ENCODE data around the gene VOPP1.

Gene VOPP1

DNA sequence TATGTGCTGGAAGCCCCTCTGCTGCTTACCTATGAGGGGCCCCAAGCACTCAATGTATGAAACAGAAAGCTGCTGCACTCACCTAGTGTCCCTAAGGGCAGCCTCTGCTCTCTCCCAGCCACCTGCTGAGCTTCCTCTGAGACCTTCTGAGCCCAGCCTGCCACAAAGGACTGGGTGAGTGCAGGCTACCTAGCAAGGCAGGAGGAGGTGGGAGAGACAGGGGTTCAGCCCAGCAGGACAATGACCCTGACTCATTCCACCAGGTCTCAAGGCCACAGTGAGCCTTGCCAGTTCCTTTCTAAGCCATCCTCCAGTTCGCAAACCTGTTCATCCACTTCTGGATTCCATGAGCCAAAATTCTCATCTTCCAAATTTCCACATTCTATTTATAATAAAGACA lies 16.3 kb downstream of the VOPP1 start:
- peaks cover 60% of the 10 kb centered on the region for H3F3A ChIP-seq (ENCODE audit: insufficient read depth, low read length)
- peak overlapping the region; percentile 91; the same call in 1 of the 2 replicates for H3K27ac ChIP-seq (ENCODE audit: low read length)
- H3K4me2 ChIP-seq (ENCODE audit: low read depth, low read length): peak overlapping the region; percentile 80
- no peaks in the 10 kb centered on the region for H3K9me3 ChIP-seq (replicated peaks; ENCODE audit: insufficient read depth, low read length)
- peak; percentile 67 for DNase-seq
- H2AFZ ChIP-seq (ENCODE audit: low read length): no peak overlapping the region
- H3K4me3 ChIP-seq (ENCODE audit: low read length): 0 out of 2 replicates have a peak overlapping the region, but pooled peaks have one; percentile 14
- H3K79me2 ChIP-seq (ENCODE audit: low read length): peaks cover 98% of the 10 kb centered on the region
- peaks cover 93% of the 10 kb centered on the region for H3K4me1 ChIP-seq (ENCODE audit: low read length)
- no peaks in the 10 kb centered on the region for H3K27me3 ChIP-seq (replicated peaks; ENCODE audit: insufficient read depth, low read length)
- TF ChIP-seq EZH2phosphoT487 (IDR thresholded peaks at IDR 0.05; ENCODE audit: low read length): no peak
- no peak for TF ChIP-seq CTCF (IDR thresholded peaks at IDR 0.05; ENCODE audit: low read length)
- no peaks in the 10 kb centered on the region for H3K9me2 ChIP-seq (replicated peaks; ENCODE audit: insufficient read depth, low read length)
- no peaks in the 10 kb centered on the region for H3K36me3 ChIP-seq (replicated peaks; ENCODE audit: insufficient read depth, low read length)
- peak overlapping the region; percentile 61 for H3K9ac ChIP-seq (ENCODE audit: low read length)
- no peaks in the 10 kb centered on the region for H4K20me1 ChIP-seq (ENCODE audit: insufficient read depth, low read length)

DNA sequence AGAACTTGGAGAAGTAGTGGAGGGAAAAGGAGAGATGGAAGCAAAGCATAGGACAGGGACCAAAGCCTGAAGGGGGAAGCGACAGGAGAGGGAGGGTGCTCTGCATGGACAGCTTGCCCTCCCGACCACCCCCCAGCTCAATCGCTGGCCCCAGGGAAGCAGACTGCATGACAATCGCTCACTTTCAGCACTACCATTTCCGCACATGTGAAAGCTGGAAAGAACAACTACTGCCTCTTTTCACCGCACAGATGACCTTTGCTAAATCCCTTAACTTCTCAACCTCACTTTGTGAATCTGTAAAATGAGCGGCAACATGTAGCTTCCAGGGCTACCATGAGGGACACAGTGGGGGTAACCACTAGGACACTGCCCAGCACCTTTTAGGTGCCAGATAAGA lies 17.1 kb downstream of the VOPP1 start:
- no peaks in the 10 kb centered on the region for H3K36me3 ChIP-seq (replicated peaks; ENCODE audit: insufficient read depth, low read length)
- H3K4me2 ChIP-seq (ENCODE audit: low read depth, low read length): peak overlapping the region; percentile 80; the same call in 1 of the 2 replicates
- H3K4me1 ChIP-seq (ENCODE audit: low read length): peaks cover 93% of the 10 kb centered on the region
- no peak overlapping the region for H3K4me3 ChIP-seq (ENCODE audit: low read length)
- H2AFZ ChIP-seq (ENCODE audit: low read length): no peak overlapping the region
- H3K27ac ChIP-seq (ENCODE audit: low read length): peak overlapping the region; percentile 91; the same call in 1 of the 2 replicates
- peaks cover 98% of the 10 kb centered on the region for H3K79me2 ChIP-seq (ENCODE audit: low read length)
- H3K9me3 ChIP-seq (replicated peaks; ENCODE audit: insufficient read depth, low read length): no peaks in the 10 kb centered on the region
- no peaks in the 10 kb centered on the region for H4K20me1 ChIP-seq (ENCODE audit: insufficient read depth, low read length)
- peaks cover 64% of the 10 kb centered on the region for H3F3A ChIP-seq (ENCODE audit: insufficient read depth, low read length)
- H3K9me2 ChIP-seq (replicated peaks; ENCODE audit: insufficient read depth, low read length): no peaks in the 10 kb centered on the region
- H3K27me3 ChIP-seq (replicated peaks; ENCODE audit: insufficient read depth, low read length): no peaks in the 10 kb centered on the region
- TF ChIP-seq EZH2phosphoT487 (IDR thresholded peaks at IDR 0.05; ENCODE audit: low read length) (no peak), CTCF (IDR thresholded peaks at IDR 0.05; ENCODE audit: low read length) (no peak), EZH2 (optimal IDR thresholded peaks at IDR 0.05; ENCODE audit: low read depth, low read length) (no peak)
- DNase-seq: no peak
- no peak overlapping the region; the same call in 1 of the 2 replicates for H3K9ac ChIP-seq (ENCODE audit: low read length)

DNA sequence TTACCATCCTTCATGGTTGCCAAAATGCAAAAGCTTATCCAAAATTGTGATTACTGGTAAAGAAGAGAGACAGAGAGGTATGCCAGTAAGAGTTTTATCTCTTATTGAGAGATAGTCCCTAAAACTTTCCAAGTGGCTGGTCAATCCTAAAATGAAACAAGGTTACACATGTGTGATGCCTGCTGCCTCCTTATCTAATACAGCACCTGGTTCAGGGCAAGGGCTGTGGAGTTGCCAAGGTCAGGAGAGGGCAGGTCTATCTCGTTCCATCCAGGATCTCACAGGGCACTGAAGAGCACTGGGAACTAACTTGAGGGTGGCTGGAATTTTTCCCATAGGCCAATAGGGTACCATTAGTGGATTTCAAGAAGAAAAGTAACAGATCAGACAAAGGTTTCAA lies 18.3 kb downstream of the VOPP1 start:
- no peak for TF ChIP-seq EZH2phosphoT487 (IDR thresholded peaks at IDR 0.05; ENCODE audit: low read length)
- no peaks in the 10 kb centered on the region for H3K27me3 ChIP-seq (replicated peaks; ENCODE audit: insufficient read depth, low read length)
- H3K4me1 ChIP-seq (ENCODE audit: low read length): peaks cover 93% of the 10 kb centered on the region
- no peaks in the 10 kb centered on the region for H3K9me3 ChIP-seq (replicated peaks; ENCODE audit: insufficient read depth, low read length)
- no peak overlapping the region for H3K4me3 ChIP-seq (ENCODE audit: low read length)
- H3K79me2 ChIP-seq (ENCODE audit: low read length): peaks cover 98% of the 10 kb centered on the region
- H3K9me2 ChIP-seq (replicated peaks; ENCODE audit: insufficient read depth, low read length): no peaks in the 10 kb centered on the region
- no peak overlapping the region for H2AFZ ChIP-seq (ENCODE audit: low read length)
- peak overlapping the region; percentile 91; the same call in 1 of the 2 replicates for H3K27ac ChIP-seq (ENCODE audit: low read length)
- no peaks in the 10 kb centered on the region for H4K20me1 ChIP-seq (ENCODE audit: insufficient read depth, low read length)
- H3K4me2 ChIP-seq (ENCODE audit: low read depth, low read length): peak overlapping the region; percentile 80; the same call in 1 of the 2 replicates
- H3F3A ChIP-seq (ENCODE audit: insufficient read depth, low read length): peaks cover 66% of the 10 kb centered on the region
- H3K9ac ChIP-seq (ENCODE audit: low read length): no peak overlapping the region
- no peak for DNase-seq
- no peaks in the 10 kb centered on the region for H3K36me3 ChIP-seq (replicated peaks; ENCODE audit: insufficient read depth, low read length)

GRCh38 chr7:55553024-55553345 lies 19.3 kb downstream of the VOPP1 start:
- DNase-seq: no peak
- no peaks in the 10 kb centered on the region for H4K20me1 ChIP-seq (ENCODE audit: insufficient read depth, low read length)
- H3F3A ChIP-seq (ENCODE audit: insufficient read depth, low read length): peaks cover 63% of the 10 kb centered on the region
- H3K9me3 ChIP-seq (replicated peaks; ENCODE audit: insufficient read depth, low read length): no peaks in the 10 kb centered on the region
- TF ChIP-seq CTCF (IDR thresholded peaks at IDR 0.05; ENCODE audit: low read length) (no peak), EZH2phosphoT487 (IDR thresholded peaks at IDR 0.05; ENCODE audit: low read length) (no peak), EZH2 (optimal IDR thresholded peaks at IDR 0.05; ENCODE audit: low read depth, low read length) (no peak)
- peak overlapping the region; percentile 42; the same call in 1 of the 2 replicates for H3K4me2 ChIP-seq (ENCODE audit: low read depth, low read length)
- peaks cover 98% of the 10 kb centered on the region for H3K79me2 ChIP-seq (ENCODE audit: low read length)
- no peak overlapping the region for H3K4me3 ChIP-seq (ENCODE audit: low read length)
- H3K9me2 ChIP-seq (replicated peaks; ENCODE audit: insufficient read depth, low read length): no peaks in the 10 kb centered on the region
- peaks cover 94% of the 10 kb centered on the region for H3K4me1 ChIP-seq (ENCODE audit: low read length)
- peak overlapping the region; percentile 91; the same call in 1 of the 2 replicates for H3K27ac ChIP-seq (ENCODE audit: low read length)
- no peak overlapping the region for H2AFZ ChIP-seq (ENCODE audit: low read length)
- no peaks in the 10 kb centered on the region for H3K27me3 ChIP-seq (replicated peaks; ENCODE audit: insufficient read depth, low read length)
- H3K36me3 ChIP-seq (replicated peaks; ENCODE audit: insufficient read depth, low read length): 0 out of 2 replicates have a peak, but pooled peaks cover 3% of the 10 kb centered on the region
- H3K9ac ChIP-seq (ENCODE audit: low read length): peak overlapping the region; percentile 31; the same call in 1 of the 2 replicates
